PC-3 (cell line): Measurements from ENCODE around the gene ZNF33B.

Experiments used
- EZH2 ChIP-seq: fragments of 300-600 bp; sonication (generic); IDR thresholded peaks from one replicate; pipeline ENCODE4 v1.6.1; 2017; ENCODE audit warnings: antibody characterized with exemption, mild to moderate bottlenecking, low read length; ENCODE audit not compliant: unreplicated experiment
- EZH2phosphoT487 ChIP-seq: fragments of 300-600 bp; sonication (generic); IDR thresholded peaks from 2 replicates; pipeline ENCODE4 v1.6.1; 2018; ENCODE audit warnings: mild to moderate bottlenecking, antibody characterized with exemption, low read length, borderline replicate concordance
- TF ChIP-seq, protein P1 (sequence below): fragments of 300-600 bp; sonication (generic); conservative IDR thresholded peaks from 2 replicates; pipeline ENCODE4 v1.5.1; 2017; ENCODE audit warnings: antibody characterized with exemption, low read depth, mild to moderate bottlenecking, low read length

GRCh38 chr10:42648512-42648911, 10.1 kb upstream of the ZNF33B start:
- TF ChIP-seq, protein P1, sequence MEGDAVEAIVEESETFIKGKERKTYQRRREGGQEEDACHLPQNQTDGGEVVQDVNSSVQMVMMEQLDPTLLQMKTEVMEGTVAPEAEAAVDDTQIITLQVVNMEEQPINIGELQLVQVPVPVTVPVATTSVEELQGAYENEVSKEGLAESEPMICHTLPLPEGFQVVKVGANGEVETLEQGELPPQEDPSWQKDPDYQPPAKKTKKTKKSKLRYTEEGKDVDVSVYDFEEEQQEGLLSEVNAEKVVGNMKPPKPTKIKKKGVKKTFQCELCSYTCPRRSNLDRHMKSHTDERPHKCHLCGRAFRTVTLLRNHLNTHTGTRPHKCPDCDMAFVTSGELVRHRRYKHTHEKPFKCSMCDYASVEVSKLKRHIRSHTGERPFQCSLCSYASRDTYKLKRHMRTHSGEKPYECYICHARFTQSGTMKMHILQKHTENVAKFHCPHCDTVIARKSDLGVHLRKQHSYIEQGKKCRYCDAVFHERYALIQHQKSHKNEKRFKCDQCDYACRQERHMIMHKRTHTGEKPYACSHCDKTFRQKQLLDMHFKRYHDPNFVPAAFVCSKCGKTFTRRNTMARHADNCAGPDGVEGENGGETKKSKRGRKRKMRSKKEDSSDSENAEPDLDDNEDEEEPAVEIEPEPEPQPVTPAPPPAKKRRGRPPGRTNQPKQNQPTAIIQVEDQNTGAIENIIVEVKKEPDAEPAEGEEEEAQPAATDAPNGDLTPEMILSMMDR = no peak
- TF ChIP-seq EZH2 (no peak), EZH2phosphoT487 (no peak)
